Islet of Langerhans (tissue), 1 donor: ENCODE measurements around the gene HMGCS2.
"Not testable (repeated sequence)": the region's sequence is repeated elsewhere in the genome, so short reads cannot be mapped to it uniquely, and the experiment has no call there.

Experiments
- FAIRE-seq: peaks from one replicate; lab custom pipeline; 2011; peaks lifted over from hg19 to GRCh38; lab: Jason Lieb, UNC

Gene HMGCS2

GRCh38 chr1:119787776-119788175 lies 19.1 kb upstream of the HMGCS2 start:
- no peak for FAIRE-seq

- not testable (repeated sequence) for FAIRE-seq
Measured at GRCh38 chr1:119786473-119787050, 17.9 kb upstream of the HMGCS2 start.

- FAIRE-seq, result not testable (repeated sequence)
Measured at GRCh38 chr1:119786046-119786445, 17.3 kb upstream of the HMGCS2 start.

- FAIRE-seq, result no peak
Measured at GRCh38 chr1:119784191-119784781, 15.6 kb upstream of the HMGCS2 start.

- no peak for FAIRE-seq
Measured at GRCh38 chr1:119783354-119784185, 14.9 kb upstream of the HMGCS2 start.

- FAIRE-seq, result no peak
Measured at GRCh38 chr1:119782631-119783325, 14.1 kb upstream of the HMGCS2 start.

- FAIRE-seq, result no peak
Measured at GRCh38 chr1:119781434-119782210, 12.9 kb upstream of the HMGCS2 start.

GRCh38 chr1:119779869-119780356 lies 11.2 kb upstream of the HMGCS2 start:
- no peak for FAIRE-seq

- FAIRE-seq, result no peak
Measured at GRCh38 chr1:119778886-119779560, 10.3 kb upstream of the HMGCS2 start.

- no peak for FAIRE-seq
Measured at GRCh38 chr1:119778359-119778758, 9.7 kb upstream of the HMGCS2 start.

- no peak for FAIRE-seq
Measured at GRCh38 chr1:119774746-119775490, 6.2 kb upstream of the HMGCS2 start.

GRCh38 chr1:119773711-119774241 lies 5.1 kb upstream of the HMGCS2 start:
- FAIRE-seq, result no peak

- no peak for FAIRE-seq
Measured at GRCh38 chr1:119772298-119772697, 3.6 kb upstream of the HMGCS2 start.

- FAIRE-seq, result no peak
Measured at GRCh38 chr1:119771770-119772169, 3.1 kb upstream of the HMGCS2 start.

GRCh38 chr1:119771016-119771415 lies 2.3 kb upstream of the HMGCS2 start:
- FAIRE-seq, result no peak

- FAIRE-seq, result no peak
Measured at GRCh38 chr1:119767486-119767885, 1.2 kb downstream of the HMGCS2 start.

GRCh38 chr1:119766374-119766794 lies 2.3 kb downstream of the HMGCS2 start:
- FAIRE-seq, result no peak

- FAIRE-seq, result no peak
Measured at GRCh38 chr1:119764220-119764619, 4.5 kb downstream of the HMGCS2 start.

GRCh38 chr1:119762953-119763352 lies 5.8 kb downstream of the HMGCS2 start:
- FAIRE-seq, result no peak

- FAIRE-seq, result no peak
Measured at GRCh38 chr1:119762409-119762808, 6.3 kb downstream of the HMGCS2 start.
